ENCODE results near the gene PPP1R12B.
"Not testable (repeated sequence)": the region's sequence is repeated elsewhere in the genome, so short reads cannot be mapped to it uniquely, and the experiment has no call there.

Gene PPP1R12B

GRCh38 chr1:202578001-202578504 lies 229.6 kb downstream of the PPP1R12B start:
- in situ Hi-C loops (cut with MboI; ENCODE audit: low sequenced_read_pairs) = no loop called here

GRCh38 chr1:202578565-202578964 lies 230.1 kb downstream of the PPP1R12B start:
- in situ Hi-C loops (cut with MboI; ENCODE audit: low sequenced_read_pairs) = no loop called here

DNA sequence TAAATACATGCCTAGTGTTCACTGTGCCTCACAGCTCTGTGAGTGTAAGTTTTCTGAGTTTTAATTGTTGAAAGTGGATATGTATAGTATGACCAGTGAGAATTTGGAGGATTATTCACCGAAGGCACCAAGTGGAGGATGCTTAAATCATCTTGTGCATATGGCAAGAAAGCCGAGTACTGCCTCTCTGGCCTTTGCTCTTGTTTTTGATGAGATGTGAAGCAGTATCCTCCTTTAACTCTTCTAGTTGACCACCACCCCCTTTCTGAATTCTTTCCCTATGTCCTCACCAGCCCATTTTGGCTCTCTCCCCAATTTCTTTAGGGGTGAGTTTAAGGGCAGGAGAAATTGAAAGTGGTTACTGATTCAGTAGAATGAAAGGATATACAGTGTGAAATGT lies 231.3 kb downstream of the PPP1R12B start:
- in situ Hi-C loops (cut with MboI; ENCODE audit: low sequenced_read_pairs) = no loop called here

GRCh38 chr1:202580619-202581018 lies 232.1 kb downstream of the PPP1R12B start:
- in situ Hi-C loops (cut with MboI; ENCODE audit: low sequenced_read_pairs) = no loop called here

- in situ Hi-C loops (cut with MboI; ENCODE audit: low sequenced_read_pairs) = not testable (repeated sequence)
Measured at GRCh38 chr1:202582350-202582749, 233.9 kb downstream of the PPP1R12B start.

DNA sequence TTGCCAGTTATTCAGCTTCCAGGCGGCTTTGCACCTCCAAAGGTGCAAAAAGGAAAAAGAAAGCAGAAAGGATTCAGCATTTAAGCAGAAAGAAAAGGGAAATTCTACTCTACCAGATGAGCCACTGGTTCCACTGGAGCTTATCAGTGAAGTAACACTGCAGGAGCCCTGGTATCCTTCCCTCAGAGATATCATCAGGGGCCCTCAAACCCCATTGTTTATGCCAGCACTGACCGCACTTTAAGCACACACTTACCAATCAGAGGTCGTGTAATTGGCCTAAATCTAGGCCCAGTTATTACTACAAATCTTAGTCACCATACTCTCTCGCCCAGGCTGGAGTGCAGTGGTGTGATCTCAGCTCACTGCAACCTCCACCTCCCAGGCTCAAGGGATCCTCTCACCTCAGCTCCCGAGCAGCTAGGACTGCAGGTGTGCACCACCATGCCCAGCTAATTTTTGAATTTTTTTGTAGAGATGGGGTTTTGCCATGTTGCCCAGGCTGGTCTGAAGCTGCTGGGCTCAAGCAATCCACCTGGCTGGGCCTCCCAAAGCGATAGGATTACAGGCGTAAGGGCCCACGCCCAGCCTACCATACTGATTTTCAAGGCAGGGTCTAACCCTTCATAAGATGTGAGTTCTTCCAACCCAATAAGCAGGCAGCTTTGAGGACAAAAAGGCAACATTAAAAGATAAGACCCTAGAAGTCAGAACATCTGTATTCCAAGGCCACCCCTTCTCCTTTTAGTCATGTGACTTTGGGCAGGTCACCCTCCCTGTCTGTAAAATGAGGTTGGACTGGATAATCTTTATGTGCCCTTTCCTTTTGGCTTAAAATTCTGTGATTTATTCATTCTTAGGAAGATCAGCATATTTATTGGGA lies 236.4 kb downstream of the PPP1R12B start:
- in situ Hi-C loops (cut with MboI; ENCODE audit: low sequenced_read_pairs) = no loop called here

- in situ Hi-C loops (cut with MboI; ENCODE audit: low sequenced_read_pairs) = no loop called here
Measured at GRCh38 chr1:202585590-202585933, 237.1 kb downstream of the PPP1R12B start.

GRCh38 chr1:202586018-202586821 lies 237.7 kb downstream of the PPP1R12B start:
- in situ Hi-C loops (cut with MboI; ENCODE audit: low sequenced_read_pairs) = no loop called here

GRCh38 chr1:202586871-202587270 lies 238.4 kb downstream of the PPP1R12B start:
- in situ Hi-C loops (cut with MboI; ENCODE audit: low sequenced_read_pairs) = no loop called here

DNA sequence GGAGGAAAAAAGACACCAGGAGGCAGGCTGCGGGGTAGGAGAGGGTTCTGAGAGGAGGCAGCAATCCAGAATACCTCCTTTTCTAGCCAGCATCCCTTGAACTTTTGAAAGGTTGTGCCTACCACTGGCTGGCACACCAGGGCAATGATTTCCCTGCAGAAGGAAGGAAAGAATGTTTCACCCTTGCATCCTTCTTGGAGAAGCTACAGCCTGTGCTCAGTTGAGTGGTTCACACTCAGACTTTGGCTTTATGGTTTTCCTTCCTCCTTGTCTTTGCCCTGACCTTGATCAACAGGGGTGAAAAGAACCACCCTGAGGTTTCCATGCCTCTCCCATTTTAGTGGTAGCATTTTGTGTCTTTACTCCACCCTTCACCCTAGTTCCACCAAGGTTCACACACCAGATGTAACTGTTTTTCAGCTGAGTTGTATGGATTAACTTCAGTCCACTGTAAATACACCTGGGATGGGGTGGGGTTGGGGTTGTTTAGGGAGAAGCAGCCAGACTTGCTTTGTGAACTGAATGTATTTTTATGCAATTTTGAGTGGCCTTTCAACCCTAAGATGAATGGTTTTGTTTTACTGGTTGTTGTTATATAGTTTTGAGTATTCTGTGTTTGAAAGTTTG lies 239.5 kb downstream of the PPP1R12B start:
- in situ Hi-C loops (cut with MboI; ENCODE audit: low sequenced_read_pairs) = no loop called here

DNA sequence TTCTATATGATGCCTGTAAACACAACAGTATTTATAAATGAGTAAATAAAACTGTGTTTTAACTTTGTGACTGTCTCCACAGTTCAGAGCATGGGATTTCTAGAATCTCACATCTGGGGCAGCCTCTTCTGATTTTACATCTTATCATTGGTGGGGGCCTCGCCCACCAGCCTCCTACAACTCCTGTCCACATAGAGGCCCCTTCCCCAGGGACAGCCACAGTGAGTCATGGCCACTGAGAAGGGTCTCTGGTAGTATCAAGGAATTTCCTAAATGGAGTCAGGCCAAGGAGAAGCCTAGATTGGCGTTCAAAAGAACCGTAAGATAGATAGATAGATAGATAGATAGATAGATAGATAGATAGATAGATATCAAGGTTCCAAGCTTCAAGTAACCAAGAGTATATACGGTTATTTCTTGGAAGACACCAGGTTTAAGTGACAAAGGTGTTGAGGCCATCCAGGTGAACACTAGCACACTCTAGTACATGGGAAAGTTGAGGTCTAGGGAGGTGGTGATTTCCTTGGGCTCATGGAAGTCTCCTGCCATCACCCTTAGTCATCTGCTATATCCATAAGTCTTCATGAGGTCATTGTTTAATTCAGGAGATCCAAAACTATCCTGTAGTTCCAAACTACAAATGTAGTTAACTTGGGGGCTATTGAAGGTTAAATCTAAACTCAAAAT lies 240.1 kb downstream of the PPP1R12B start:
- in situ Hi-C loops (cut with MboI; ENCODE audit: low sequenced_read_pairs) = no loop called here

- in situ Hi-C loops (cut with MboI; ENCODE audit: low sequenced_read_pairs) = no loop called here
Measured at GRCh38 chr1:202589190-202589930, 240.9 kb downstream of the PPP1R12B start.

GRCh38 chr1:202590126-202590525 lies 241.6 kb downstream of the PPP1R12B start:
- in situ Hi-C loops (cut with MboI; ENCODE audit: low sequenced_read_pairs) = no loop called here

DNA sequence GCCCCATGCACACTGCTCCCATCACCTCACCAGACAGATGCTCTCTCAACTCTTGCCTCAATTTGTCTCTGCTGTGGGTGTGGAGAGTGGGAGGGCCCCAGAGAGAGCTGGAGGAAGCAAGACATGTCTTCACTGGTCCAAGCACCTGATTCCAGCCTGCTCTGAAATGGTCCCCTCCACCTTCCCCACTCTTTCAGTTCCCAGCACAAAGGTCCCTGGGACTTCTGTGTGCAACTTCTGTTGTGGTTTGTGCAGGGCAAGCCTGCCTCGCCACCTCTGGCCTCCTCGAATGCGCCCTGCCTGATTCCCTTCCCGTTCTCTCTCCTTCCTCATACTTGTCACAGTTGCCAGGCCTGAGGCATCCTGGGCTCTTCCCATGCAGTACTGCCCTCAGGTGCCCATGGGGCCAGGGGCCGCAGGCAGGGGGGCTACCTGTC lies 242.5 kb downstream of the PPP1R12B start:
- in situ Hi-C loops (cut with MboI; ENCODE audit: low sequenced_read_pairs) = no loop called here

- in situ Hi-C loops (cut with MboI; ENCODE audit: low sequenced_read_pairs) = no loop called here
Measured at GRCh38 chr1:202591515-202591914, 243.0 kb downstream of the PPP1R12B start.

DNA sequence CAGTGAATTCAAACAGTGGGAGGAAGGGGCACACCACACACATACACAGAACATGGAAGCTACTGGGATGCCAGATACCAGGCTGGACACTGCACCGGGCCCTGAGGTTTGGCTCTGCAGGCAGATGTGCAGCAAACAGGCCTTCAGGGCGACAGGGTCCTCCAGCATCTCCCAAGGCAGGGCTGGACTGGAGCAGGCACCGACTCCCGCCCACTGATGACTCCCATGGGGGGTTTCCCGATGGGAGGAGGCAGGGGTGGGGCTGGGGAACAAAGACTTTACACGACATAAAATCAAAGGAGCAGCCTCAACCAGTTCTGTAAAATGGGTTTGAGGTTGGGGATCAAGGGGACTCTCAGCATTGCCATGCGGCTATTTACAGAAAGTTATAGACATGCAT lies 243.6 kb downstream of the PPP1R12B start:
- in situ Hi-C loops (cut with MboI; ENCODE audit: low sequenced_read_pairs) = no loop called here

- in situ Hi-C loops (cut with MboI; ENCODE audit: low sequenced_read_pairs) = no loop called here
Measured at GRCh38 chr1:202593845-202594244, 245.3 kb downstream of the PPP1R12B start.

GRCh38 chr1:202596638-202597037 lies 248.1 kb downstream of the PPP1R12B start:
- in situ Hi-C loops (cut with MboI; ENCODE audit: low sequenced_read_pairs) = no loop called here

DNA sequence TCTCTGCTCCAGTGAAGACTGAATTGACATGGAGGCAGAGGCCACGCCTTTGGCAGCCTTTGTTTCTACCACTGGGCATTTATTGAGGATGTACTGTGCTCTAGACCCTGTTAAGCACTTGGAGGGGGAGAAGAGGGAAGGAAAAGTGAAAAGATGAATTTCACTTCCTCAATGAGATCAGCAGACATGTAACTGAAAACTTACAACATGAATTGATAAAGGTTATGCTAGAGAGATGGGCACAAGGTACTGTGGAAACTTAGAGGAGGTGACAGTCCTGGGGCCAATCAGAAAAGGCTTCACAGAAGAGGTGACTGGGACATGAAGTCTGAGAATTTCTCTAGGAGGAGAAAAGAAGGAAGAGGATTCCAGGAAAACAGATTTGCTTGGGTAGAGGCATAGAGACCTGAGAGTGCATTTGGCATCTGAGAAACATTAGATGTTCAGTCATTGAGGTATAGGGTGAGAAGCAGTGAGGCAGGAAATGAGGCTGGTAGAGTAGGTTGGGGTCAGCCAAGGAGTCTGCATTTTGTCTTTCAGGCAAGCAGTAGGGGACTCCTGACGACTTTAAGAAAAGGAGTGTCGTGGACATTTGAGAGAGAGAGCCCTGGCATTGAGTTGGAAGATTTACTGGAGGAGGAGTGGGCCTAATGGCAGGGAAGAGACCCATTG lies 248.7 kb downstream of the PPP1R12B start:
- in situ Hi-C loops (cut with MboI; ENCODE audit: low sequenced_read_pairs) = no loop called here

Data from HL-60/S4 (cell line).